Adrenal gland (tissue), 12 donors: Measurements from ENCODE around the gene UROD. TPM values are rescaled to one million over a fixed set of nuclear protein-coding genes. Genes with fewer than 3 reads are reported as not detected.

Experiments
- DNase-seq, 7 donors: peaks; one replicate each; pipeline ENCODE4 v3.0.0-alpha.2; 2019 to 2020
- H3K27ac ChIP-seq, 5 donors: fragments of 200-600 bp; sonication (generic) in 4 of 5; 1 replicate in 3 of 5; 2 replicates in 2 of 5; pipeline versions ENCODE4 v1.5.1 to v1.8.0; 2016 to 2020; ENCODE audit warnings: mild to moderate bottlenecking in 1 of 5
- H3K27me3 ChIP-seq: fragments of 200-600 bp; 2 replicates; pipeline ENCODE4 v1.8.0; 2021
- H3K36me3 ChIP-seq, 2 donors: fragments of 200-600 bp; replicated peaks in 1 of 2; 1 replicate in 1 of 2; 2 replicates in 1 of 2; pipeline versions ENCODE4 v1.5.1 to v1.8.0; 2018 to 2022
- H3K4me1 ChIP-seq, 2 donors: fragments of 200-600 bp; replicated peaks in 1 of 2; 1 replicate in 1 of 2; 2 replicates in 1 of 2; pipeline versions ENCODE4 v1.5.1 to v1.8.0; 2018 to 2021
- H3K4me3 ChIP-seq, 4 donors: fragments of 200-600 bp; sonication (generic) in 3 of 4; one replicate each; pipeline ENCODE4 v1.5.1; 2016 to 2018
- H3K9me3 ChIP-seq, 3 donors: fragments of 200-600 bp; sonication (generic) in 1 of 3; replicated peaks in 1 of 3; 1 replicate in 2 of 3; 2 replicates in 1 of 3; pipeline versions ENCODE4 v1.5.1 to v1.8.0; 2016 to 2021
- CTCF ChIP-seq, 6 experiments: fragments of 450-650 bp in 4 of 6; fragments of 200-600 bp in 2 of 6; sonication (generic) in 1 of 6; IDR thresholded peaks; 1 replicate in 5 of 6; 2 replicates in 1 of 6; pipeline versions ENCODE4 v1.5.1 to v1.8.0; 2016 to 2021; ENCODE audit warnings: antibody characterized with exemption in 6 of 6, mild to moderate bottlenecking in 2 of 6, moderate library complexity in 1 of 6
- POLR2A ChIP-seq, 2 donors: fragments of 450-650 bp; IDR thresholded peaks; one replicate each; pipeline ENCODE4 v1.6.1; 2017; ENCODE audit warnings: antibody characterized with exemption in 2 of 2, mild to moderate bottlenecking in 2 of 2, moderate library complexity in 1 of 2
- WGBS, 4 donors: extraction: QIAGEN DNeasy Blood & Tissue Kit in 2 of 4; methylation state at CpG; one replicate each; pipeline versions ENCODE4 v1.1.5 to v1.1.7; 2013 to 2017; 5-methylcytosine and 5-hydroxymethylcytosine counted together
- intact Hi-C, 2 donors: fragments of 100-400 bp; cut with DNase I; formaldehyde crosslinking; loops; one replicate each; pipeline versions ENCODE4 v1.14.1 to v1.15.0; 2022 to 2023
- polyA plus RNA-seq, 3 donors: library from polyadenylated mRNA; stranded (reverse); fragments of 200-250 nt in 2 of 3; fragments of 350-450 nt in 1 of 3; fragmentation: Illumina TruSeq in 1 of 3; extraction: RNeasy Lipid Tissue Mini Kit (QIAGEN cat#74804) in 1 of 3; gene quantifications; one replicate each; pipeline ENCODE4 v1.2.3, GENCODE V29; 2013 to 2014
- total RNA-seq, 9 donors: library from RNA; depleted of rRNA in 4 of 9; stranded (reverse); fragments of >200 nt in 4 of 9; fragments of 120-200 nt in 1 of 9; fragmentation: NEBNext Ultra II Directional in 1 of 9; extraction: Animal tissue kit (Norgen Biotek cat#: 25700) in 1 of 9; gene quantifications; one replicate each; pipeline versions ENCODE4 v1.1.0 to v1.2.4, GENCODE V29; 2013 to 2023
- donor health status: healthy with polysubstance abuse.
- donor health status: Bipolar disorder and iron deficiency.
- donor health status: DM: yes; HTN: yes; CAD: no.
- donor health status: DM: no; HTN: no; CAD: no.
- donor health status: DM: no; HTN: no; CAD: no.
- donor health status: DM: yes; HTN: yes; CAD: no.

The UROD gene
- total and polyA plus RNA-seq, 12 donors: 169 to 380 (median 221) TPM

GRCh38 chr1:45004281-45004920 lies 7.7 kb upstream of the UROD start:
- Histone ChIP-seq H3K27me3 (no peaks in the 10 kb centered on the region), H3K9me3 (no peaks in the 10 kb centered on the region), H3K4me3 (no peak overlapping the region), H3K4me1 (peaks cover 0 to 10% of the 10 kb centered on the region in 2 donors), H3K36me3 (peaks cover 0 to 78% of the 10 kb centered on the region in 2 donors), H3K27ac (no peak overlapping the region)
- intact Hi-C loops: loop anchor here in 1 of 2 donors (5.0 kb wide), 1 partner anchor 162 kb away; the partner anchor contains the start of gene PTCH2
- DNase-seq: peak in 1 of 7 donors; percentile 10
- WGBS, 4 donors: 85 to 93% (median 92%) methylated on average over 5 to 7 of the region's 7 CpGs
- TF ChIP-seq CTCF (IDR thresholded peaks at IDR 0.05): no peak
- no peak for TF ChIP-seq POLR2A (IDR thresholded peaks at IDR 0.05)

- intact Hi-C loops: loop anchor here in 1 of 2 donors (5.0 kb wide), 1 partner anchor 168 kb away; no protein-coding TSS in a partner anchor
- H3K9me3 ChIP-seq: no peaks in the 10 kb centered on the region
- DNase-seq: peak in 2 of 7 donors; percentile 14 to 48
Observed at GRCh38 chr1:45005761-45006160, 6.3 kb upstream of the UROD start.

GRCh38 chr1:45007311-45007710 lies 4.7 kb upstream of the UROD start:
- Histone ChIP-seq H3K4me1 (peaks cover 20 to 22% of the 10 kb centered on the region in 2 donors), H3K27ac (no peak overlapping the region), H3K9me3 (no peaks in the 10 kb centered on the region), H3K36me3 (peaks cover 0 to 75% of the 10 kb centered on the region in 2 donors), H3K4me3 (no peak overlapping the region), H3K27me3 (no peaks in the 10 kb centered on the region)
- intact Hi-C loops: loop anchor here in 1 of 2 donors (5.0 kb wide), 1 partner anchor 170 kb away; no protein-coding TSS in a partner anchor
- peak in 2 of 7 donors; percentile 12 to 49 for DNase-seq
- WGBS, 4 donors: 84 to 90% (median 85%) methylated on average over 7 to 11 of the region's 11 CpGs
- TF ChIP-seq CTCF (IDR thresholded peaks at IDR 0.05) (no peak), POLR2A (IDR thresholded peaks at IDR 0.05) (no peak)

More at GRCh38 chr1:45005761-45006160, 6.3 kb upstream of the UROD start:
- Histone ChIP-seq H3K4me3 (no peak overlapping the region), H3K4me1 (peaks cover 9 to 20% of the 10 kb centered on the region in 2 donors), H3K27ac (no peak overlapping the region), H3K27me3 (no peaks in the 10 kb centered on the region), H3K36me3 (peaks cover 0 to 81% of the 10 kb centered on the region in 2 donors)
- WGBS, 4 donors: 85 to 93% (median 88%) methylated on average over 4 to 6 of the region's 6 CpGs
- no peak for TF ChIP-seq CTCF (IDR thresholded peaks at IDR 0.05)
- no peak for TF ChIP-seq POLR2A (IDR thresholded peaks at IDR 0.05)

- WGBS, 4 donors: 90 to 98% (median 92%) methylated on average over 3 of the region's 3 CpGs
- H3K27me3 ChIP-seq: no peaks in the 10 kb centered on the region
- DNase-seq: peak in 1 of 7 donors; percentile 5
- no peak overlapping the region for H3K27ac ChIP-seq
- TF ChIP-seq CTCF (IDR thresholded peaks at IDR 0.05) (no peak), POLR2A (IDR thresholded peaks at IDR 0.05) (no peak)
- no peaks in the 10 kb centered on the region for H3K9me3 ChIP-seq
- intact Hi-C loops: loop anchor here in 1 of 2 donors (5.0 kb wide), 1 partner anchor 171 kb away; no protein-coding TSS in a partner anchor
- H3K4me1 ChIP-seq: peaks cover 26 to 27% of the 10 kb centered on the region in 2 donors
- H3K4me3 ChIP-seq: no peak overlapping the region
- H3K36me3 ChIP-seq: peaks cover 0 to 67% of the 10 kb centered on the region in 2 donors
Observed at GRCh38 chr1:45008076-45008475, 4.0 kb upstream of the UROD start.
